GM12873 (cell line): ENCODE measurements around the gene EIF4E3.

Source experiments
- TF ChIP-seq, protein P1 (sequence below): IDR thresholded peaks from 2 replicates; pipeline ENCODE4 v1.5.1; 2012; ENCODE audit warnings: low read depth, mild to moderate bottlenecking, moderate library complexity, low read length, control low read depth; ENCODE audit not compliant: insufficient read depth; ENCODE audit errors: missing control alignments

EIF4E3 gene

DNA sequence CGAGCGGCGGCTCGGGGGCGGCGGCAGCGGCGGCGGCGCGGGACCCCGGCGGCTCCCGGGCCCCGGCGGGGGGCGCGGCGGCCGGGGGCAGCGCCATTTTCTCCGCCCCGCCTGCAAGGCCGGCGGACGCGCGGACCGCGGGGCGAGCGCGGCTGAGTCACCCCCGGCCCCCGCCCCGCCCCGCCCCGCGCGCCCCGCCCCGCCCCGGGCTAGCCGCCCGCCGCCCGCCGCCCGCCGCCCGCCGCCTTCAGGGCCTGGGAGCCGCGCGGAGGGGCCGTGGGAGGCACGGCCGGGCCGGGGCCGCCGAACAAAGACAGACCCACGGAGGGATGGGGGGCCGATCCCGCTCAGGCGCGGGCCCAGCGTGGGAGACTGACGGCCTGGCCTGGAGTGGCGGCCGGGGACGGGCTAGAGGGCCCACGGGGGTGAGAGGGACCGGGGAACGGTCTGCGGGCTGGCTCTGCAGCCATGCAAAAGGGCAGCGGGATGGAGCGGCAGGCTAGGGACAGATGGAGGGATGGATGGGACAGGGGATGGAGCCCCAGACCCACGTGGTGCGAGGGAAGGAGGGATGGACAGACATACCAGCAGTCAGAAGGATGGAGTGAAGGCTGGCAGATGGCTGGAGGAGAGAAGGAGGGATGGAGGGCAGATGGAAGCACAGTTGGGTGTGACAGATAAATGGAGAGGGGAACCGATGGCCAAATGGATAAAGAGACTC is at the start of gene EIF4E3:
EIF4E3 (minus strand) TSS at position 132 of the 721 bp plus-strand sequence; CDS start at position 97, 35 bp downstream.
- TF ChIP-seq, protein P1, sequence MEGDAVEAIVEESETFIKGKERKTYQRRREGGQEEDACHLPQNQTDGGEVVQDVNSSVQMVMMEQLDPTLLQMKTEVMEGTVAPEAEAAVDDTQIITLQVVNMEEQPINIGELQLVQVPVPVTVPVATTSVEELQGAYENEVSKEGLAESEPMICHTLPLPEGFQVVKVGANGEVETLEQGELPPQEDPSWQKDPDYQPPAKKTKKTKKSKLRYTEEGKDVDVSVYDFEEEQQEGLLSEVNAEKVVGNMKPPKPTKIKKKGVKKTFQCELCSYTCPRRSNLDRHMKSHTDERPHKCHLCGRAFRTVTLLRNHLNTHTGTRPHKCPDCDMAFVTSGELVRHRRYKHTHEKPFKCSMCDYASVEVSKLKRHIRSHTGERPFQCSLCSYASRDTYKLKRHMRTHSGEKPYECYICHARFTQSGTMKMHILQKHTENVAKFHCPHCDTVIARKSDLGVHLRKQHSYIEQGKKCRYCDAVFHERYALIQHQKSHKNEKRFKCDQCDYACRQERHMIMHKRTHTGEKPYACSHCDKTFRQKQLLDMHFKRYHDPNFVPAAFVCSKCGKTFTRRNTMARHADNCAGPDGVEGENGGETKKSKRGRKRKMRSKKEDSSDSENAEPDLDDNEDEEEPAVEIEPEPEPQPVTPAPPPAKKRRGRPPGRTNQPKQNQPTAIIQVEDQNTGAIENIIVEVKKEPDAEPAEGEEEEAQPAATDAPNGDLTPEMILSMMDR: no peak

DNA sequence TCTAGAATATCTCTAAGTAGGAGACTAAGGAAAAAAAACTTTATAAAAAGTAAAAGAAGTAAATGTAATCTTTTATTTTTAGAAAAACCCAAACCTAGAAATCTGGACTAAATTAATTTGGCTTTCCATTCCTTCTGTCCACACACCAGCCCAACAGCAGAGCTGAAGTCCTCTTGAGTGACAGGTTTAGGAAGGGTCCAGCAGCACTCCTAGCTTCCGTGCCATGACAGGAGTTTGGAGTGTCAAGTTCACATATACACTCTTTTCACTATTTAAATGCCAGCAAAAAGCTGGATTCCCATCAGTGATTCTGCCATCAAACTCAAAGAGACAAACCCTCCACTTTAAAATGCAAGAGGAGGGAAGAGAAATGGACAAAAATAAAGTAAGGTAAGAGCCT is 46.7 kb upstream of the EIF4E3 start:
- TF ChIP-seq, protein P1: no peak

DNA sequence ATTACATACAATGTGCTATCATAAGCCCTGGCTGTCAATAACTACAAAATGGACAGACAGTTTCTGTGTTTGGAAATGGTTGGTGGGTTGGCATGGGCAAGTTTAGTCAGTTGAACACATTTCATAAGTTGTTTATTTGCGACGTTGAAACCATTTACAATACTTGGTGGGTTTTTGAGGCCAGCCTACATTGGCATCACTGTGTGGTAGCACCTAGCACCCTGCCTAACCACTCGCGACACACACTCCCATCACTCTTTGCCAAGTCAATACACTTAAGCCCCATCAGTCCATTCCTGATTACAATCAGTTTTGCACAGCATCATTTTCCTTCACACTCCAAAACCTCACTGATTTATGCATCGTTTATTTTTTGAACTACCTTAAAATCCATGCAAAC is 45.9 kb upstream of the EIF4E3 start:
- TF ChIP-seq, protein P1: no peak

DNA sequence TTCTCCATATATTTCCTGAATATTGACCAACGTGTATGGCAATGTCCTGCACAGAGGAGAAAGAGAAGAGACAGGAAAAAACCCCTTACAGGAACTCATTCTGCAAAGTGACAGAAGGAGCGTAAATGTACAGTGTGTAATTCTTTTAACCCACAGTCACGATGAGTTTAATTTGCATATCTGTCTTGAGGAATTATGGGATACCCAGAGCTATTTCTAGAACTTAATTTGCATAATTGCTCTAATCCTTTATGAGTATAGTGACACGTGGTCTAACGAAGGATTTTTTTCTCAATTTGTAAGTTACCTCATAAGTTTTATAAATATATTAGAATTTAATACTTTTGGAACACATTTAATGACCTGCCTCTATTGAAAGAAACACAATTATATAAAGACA is 38.2 kb upstream of the EIF4E3 start:
- TF ChIP-seq, protein P1: no peak

DNA sequence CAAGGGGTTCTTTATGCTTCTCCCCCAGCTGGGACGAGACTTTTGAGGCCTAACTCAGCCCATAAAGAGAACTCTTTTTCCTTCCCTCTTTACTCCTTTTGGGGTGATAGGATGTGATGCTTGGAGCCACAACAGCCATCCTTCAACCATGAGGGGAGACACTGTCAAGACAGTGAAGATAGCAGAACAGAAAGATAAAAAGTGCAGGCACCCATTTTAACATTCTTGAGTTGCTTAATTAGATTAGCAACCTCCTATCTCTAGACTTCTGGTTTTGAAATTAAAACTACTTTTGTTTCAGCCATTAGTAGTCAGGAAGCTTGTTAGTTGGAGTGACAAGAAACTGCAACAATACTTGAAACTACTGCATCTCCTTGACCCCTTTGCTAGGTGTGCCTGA is 34.9 kb upstream of the EIF4E3 start:
- TF ChIP-seq, protein P1: no peak

DNA sequence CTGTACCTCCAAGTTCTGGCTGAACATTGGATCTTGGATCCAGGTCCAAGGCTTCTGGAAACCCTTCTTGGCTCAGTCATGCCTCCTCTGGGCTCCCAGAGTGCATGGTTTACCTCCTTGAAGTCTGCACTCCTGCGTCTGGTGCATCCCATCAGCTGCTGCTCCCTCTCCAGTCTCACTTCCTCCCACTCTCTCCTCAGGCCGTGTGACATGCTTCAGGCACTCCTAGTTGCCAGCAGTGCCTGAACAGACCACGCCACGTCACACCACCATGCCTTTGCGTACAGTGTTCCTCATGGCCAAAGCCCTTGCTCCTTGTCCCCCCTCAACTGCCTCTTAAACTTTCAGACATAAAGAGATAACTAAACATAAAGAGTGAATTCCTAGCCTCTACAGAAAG is 34.2 kb upstream of the EIF4E3 start:
- TF ChIP-seq, protein P1: no peak

DNA sequence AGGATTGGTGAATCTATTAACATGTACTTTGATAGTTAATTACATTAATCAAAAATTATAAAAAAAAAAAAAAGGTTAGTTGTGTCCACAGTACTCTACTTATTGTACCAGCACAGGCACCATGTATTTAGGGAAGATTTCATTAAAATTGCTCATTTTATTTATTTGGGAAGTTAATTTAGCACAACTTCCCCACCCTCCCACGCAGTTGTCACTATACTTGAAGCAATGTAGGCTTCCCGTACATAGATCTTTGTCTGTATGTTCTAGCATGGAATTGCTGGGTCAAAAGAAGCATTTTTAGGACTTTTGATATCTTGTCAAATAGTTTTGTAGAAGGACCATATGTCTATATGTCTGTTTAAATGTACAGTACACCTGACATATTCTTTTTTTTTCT is 32.9 kb upstream of the EIF4E3 start:
- TF ChIP-seq, protein P1: no peak
